BLaER1 treated with 17β-estradiol and CSF1 and Interleukin-3, amounts not matched to agents 10 nM and 100 nM (cell line): ENCODE measurements around the gene C22orf15.

Experiments used
- H3K27ac ChIP-seq, 11 experiments: shearing (Covaris generic); formaldehyde crosslinking; 2 replicates each; pipeline ENCODE4 v1.8.1; 2022
- H3K27me3 ChIP-seq, 11 experiments: shearing (Covaris generic); formaldehyde crosslinking; 2 replicates each; pipeline ENCODE4 v1.8.1; 2022
- H3K36me3 ChIP-seq, 11 experiments: shearing (Covaris generic); formaldehyde crosslinking; 2 replicates each; pipeline ENCODE4 v1.8.1; 2022
- H3K4me1 ChIP-seq, 10 experiments: shearing (Covaris generic); formaldehyde crosslinking; 2 replicates each; pipeline ENCODE4 v1.8.1; 2022
- H3K4me2 ChIP-seq, 11 experiments: shearing (Covaris generic); formaldehyde crosslinking; 2 replicates each; pipeline ENCODE4 v1.8.1; 2022
- H3K4me3 ChIP-seq, 10 experiments: shearing (Covaris generic); formaldehyde crosslinking; 2 replicates each; pipeline ENCODE4 v1.8.1; 2022
- H3K9ac ChIP-seq, 11 experiments: shearing (Covaris generic); formaldehyde crosslinking; 2 replicates each; pipeline ENCODE4 v1.8.1; 2022
- H3K9me3 ChIP-seq, 11 experiments: shearing (Covaris generic); formaldehyde crosslinking; replicated peaks in 1 of 11; 2 replicates each; pipeline ENCODE4 v1.8.1; 2022
- H4K20me1 ChIP-seq, 11 experiments: shearing (Covaris generic); formaldehyde crosslinking; 2 replicates each; pipeline ENCODE4 v1.8.1; 2022
- Cebpa-rat ChIP-seq, 11 experiments: shearing (Covaris generic); IDR thresholded peaks; 2 replicates each; pipeline ENCODE4 v1.8.1; 2022

The C22orf15 gene

GRCh38 chr22:23803001-23803819 is 40.4 kb downstream of the C22orf15 start:
- peaks cover 74 to 98% (median 89%) of the 10 kb centered on the region in 11 experiments for H3K36me3 ChIP-seq
- peak overlapping the region in 3 of 11 experiments; percentile 82 to 86 (median 82); a peak in 3 of 22 replicates for H3K27ac ChIP-seq
- no peak for TF ChIP-seq Cebpa-rat (IDR thresholded peaks at IDR 0.05)
- H3K9me3 ChIP-seq: no peaks in the 10 kb centered on the region
- peak overlapping the region in 1 of 11 experiments; percentile 74; a peak in 1 of 22 replicates for H3K4me2 ChIP-seq
- no peaks in the 10 kb centered on the region for H3K27me3 ChIP-seq
- peaks cover 24 to 48% (median 45%) of the 10 kb centered on the region in 10 experiments for H3K4me1 ChIP-seq
- peaks cover 0 to 39% (median 11%) of the 10 kb centered on the region in 11 experiments; a peak in 10 of 22 replicates for H4K20me1 ChIP-seq
- no peak overlapping the region for H3K4me3 ChIP-seq
- 0 out of 22 replicates have a peak overlapping the region, but pooled peaks of 1 of the 11 experiments have one; percentile 0 for H3K9ac ChIP-seq

GRCh38 chr22:23804781-23805291 is 42.0 kb downstream of the C22orf15 start:
- TF ChIP-seq Cebpa-rat (IDR thresholded peaks at IDR 0.05): no peak
- Histone ChIP-seq H3K4me1 (peaks cover 24 to 31% (median 29%) of the 10 kb centered on the region in 10 experiments), H3K27ac (peak overlapping the region in 3 of 11 experiments; percentile 4 to 23 (median 16); a peak in 3 of 22 replicates), H3K4me3 (no peak overlapping the region), H3K36me3 (peaks cover 83 to 100% (median 97%) of the 10 kb centered on the region in 11 experiments), H3K4me2 (no peak overlapping the region), H3K9me3 (no peaks in the 10 kb centered on the region), H3K9ac (no peak overlapping the region; a peak in 1 of 22 replicates), H3K27me3 (no peaks in the 10 kb centered on the region), H4K20me1 (peaks cover 0 to 29% (median 8%) of the 10 kb centered on the region in 11 experiments; a peak in 10 of 22 replicates)

- no peaks in the 10 kb centered on the region for H3K27me3 ChIP-seq
- peaks cover 0 to 15% (median 0%) of the 10 kb centered on the region in 11 experiments; a peak in 7 of 22 replicates for H4K20me1 ChIP-seq
- no peak overlapping the region for H3K4me2 ChIP-seq
- H3K4me3 ChIP-seq: no peak overlapping the region
- H3K4me1 ChIP-seq: peaks cover 4 to 11% (median 9%) of the 10 kb centered on the region in 10 experiments
- no peak overlapping the region for H3K9ac ChIP-seq
- no peak for TF ChIP-seq Cebpa-rat (IDR thresholded peaks at IDR 0.05)
- no peaks in the 10 kb centered on the region for H3K9me3 ChIP-seq
- peaks cover 87 to 100% (median 99%) of the 10 kb centered on the region in 11 experiments for H3K36me3 ChIP-seq
- H3K27ac ChIP-seq: no peak overlapping the region
Measured at GRCh38 chr22:23806837-23807236, 44.0 kb downstream of the C22orf15 start.

- TF ChIP-seq Cebpa-rat (IDR thresholded peaks at IDR 0.05): peak in 4 of 11 experiments; percentile 18 to 79 (median 36); a peak in 5 of 22 replicates
- Histone ChIP-seq H3K4me3 (no peak overlapping the region), H3K27ac (no peak overlapping the region), H3K9me3 (no peaks in the 10 kb centered on the region), H3K4me1 (peaks cover 9 to 32% (median 27%) of the 10 kb centered on the region in 10 experiments; a peak in 19 of 20 replicates), H4K20me1 (peaks cover 0 to 19% (median 0%) of the 10 kb centered on the region in 11 experiments; a peak in 2 of 22 replicates), H3K4me2 (no peak overlapping the region), H3K36me3 (peaks cover 71 to 100% (median 92%) of the 10 kb centered on the region in 11 experiments), H3K27me3 (no peaks in the 10 kb centered on the region), H3K9ac (no peak overlapping the region)
Measured at GRCh38 chr22:23812378-23812777, 49.6 kb downstream of the C22orf15 start.
